Endothelial cell (in vitro differentiated cells): ENCODE measurements around the gene C1orf94. TPM values are rescaled to one million over a fixed set of nuclear protein-coding genes. Genes with fewer than 3 reads are reported as not detected.
A peak's percentile ranks its signal among the peaks of the same experiment; 100 is the strongest.

Experiments used
- DNase-seq: peaks from one replicate; pipeline ENCODE4 v3.0.0; 2021; ENCODE audit warnings: low spot score
- H3K27ac Mint-ChIP-seq: one replicate; pipeline ENCODE4 v1.8.0; 2021; ENCODE audit warnings: mixed read lengths, inconsistent platforms; ENCODE audit not compliant: unreplicated experiment
- H3K27me3 Mint-ChIP-seq: one replicate; pipeline ENCODE4 v1.8.0; 2021; ENCODE audit warnings: mild to moderate bottlenecking, moderate library complexity, mixed read lengths, inconsistent platforms; ENCODE audit not compliant: unreplicated experiment
- H3K36me3 Mint-ChIP-seq: one replicate; pipeline ENCODE4 v1.8.0; 2021; ENCODE audit warnings: mild to moderate bottlenecking, low read depth, mixed read lengths, inconsistent platforms; ENCODE audit not compliant: unreplicated experiment
- H3K4me1 Mint-ChIP-seq: one replicate; pipeline ENCODE4 v1.8.0; 2021; ENCODE audit warnings: mild to moderate bottlenecking, mixed read lengths, inconsistent platforms; ENCODE audit not compliant: unreplicated experiment
- H3K4me3 Mint-ChIP-seq: one replicate; pipeline ENCODE4 v1.8.0; 2021; ENCODE audit warnings: mild to moderate bottlenecking, mixed read lengths, inconsistent platforms; ENCODE audit not compliant: unreplicated experiment
- H3K9me3 Mint-ChIP-seq: one replicate; pipeline ENCODE4 v1.8.0; 2021; ENCODE audit warnings: mixed read lengths, inconsistent platforms; ENCODE audit not compliant: unreplicated experiment
- CTCF ChIP-seq: fragments of 200-600 bp; sonication (generic); IDR thresholded peaks from one replicate; pipeline ENCODE4 v1.5.0; 2021; ENCODE audit warnings: antibody characterized with exemption; ENCODE audit not compliant: unreplicated experiment
- total RNA-seq: library from RNA; stranded (reverse); fragmentation: NEBNext Ultra II Directional; extraction: Animal tissue kit (Norgen Biotek cat#: 25700); gene quantifications from one replicate; pipeline ENCODE4 v1.2.1, GENCODE V29; 2021; ENCODE audit not compliant: unreplicated experiment

C1orf94 gene
- total RNA-seq, 1 donor from 2014 or later, result not detected

GRCh38 chr1:34263406-34263805, 86.7 kb downstream of the C1orf94 start:
- no peak for DNase-seq
- Mint-ChIP-seq H3K9me3 (no peaks in the 10 kb centered on the region), H3K4me1 (peaks cover 4% of the 10 kb centered on the region), H3K4me3 (no peak overlapping the region), H3K36me3 (no peaks in the 10 kb centered on the region), H3K27me3 (peaks cover 2% of the 10 kb centered on the region), H3K27ac (no peak overlapping the region)
- TF ChIP-seq CTCF, result no peak

GRCh38 chr1:34265396-34265795, 88.7 kb downstream of the C1orf94 start:
- peaks cover 2% of the 10 kb centered on the region for H3K27me3 Mint-ChIP-seq

GRCh38 chr1:34266127-34266951, 89.6 kb downstream of the C1orf94 start:
- no peak overlapping the region for H3K4me3 Mint-ChIP-seq

More at GRCh38 chr1:34265396-34265795, 88.7 kb downstream of the C1orf94 start:
- H3K4me1 Mint-ChIP-seq, result peaks cover 4% of the 10 kb centered on the region
- no peaks in the 10 kb centered on the region for H3K9me3 Mint-ChIP-seq
- no peak overlapping the region for H3K4me3 Mint-ChIP-seq
- no peaks in the 10 kb centered on the region for H3K36me3 Mint-ChIP-seq
- H3K27ac Mint-ChIP-seq, result no peak overlapping the region
- TF ChIP-seq CTCF, result no peak
- no peak for DNase-seq

GRCh38 chr1:34267326-34267725, 90.6 kb downstream of the C1orf94 start:
- DNase-seq, result no peak
- no peak overlapping the region for H3K27ac Mint-ChIP-seq
- H3K4me3 Mint-ChIP-seq, result no peak overlapping the region
- H3K36me3 Mint-ChIP-seq, result no peaks in the 10 kb centered on the region
- peaks cover 1% of the 10 kb centered on the region for H3K27me3 Mint-ChIP-seq
- peaks cover 4% of the 10 kb centered on the region for H3K4me1 Mint-ChIP-seq
- TF ChIP-seq CTCF, result no peak
- H3K9me3 Mint-ChIP-seq, result no peaks in the 10 kb centered on the region

More at GRCh38 chr1:34266127-34266951, 89.6 kb downstream of the C1orf94 start:
- Mint-ChIP-seq H3K9me3 (no peaks in the 10 kb centered on the region), H3K27me3 (no peaks in the 10 kb centered on the region), H3K27ac (no peak overlapping the region), H3K36me3 (no peaks in the 10 kb centered on the region), H3K4me1 (peaks cover 4% of the 10 kb centered on the region)
- no peak for TF ChIP-seq CTCF
- peak; percentile 12 for DNase-seq

GRCh38 chr1:34268311-34268954, 91.7 kb downstream of the C1orf94 start:
- peaks cover 1% of the 10 kb centered on the region for H3K27me3 Mint-ChIP-seq
- peaks cover 11% of the 10 kb centered on the region for H3K4me1 Mint-ChIP-seq
- no peak for DNase-seq

More at GRCh38 chr1:34268311-34268954, 91.7 kb downstream of the C1orf94 start:
- H3K36me3 Mint-ChIP-seq, result no peaks in the 10 kb centered on the region
- no peak overlapping the region for H3K27ac Mint-ChIP-seq
- no peak overlapping the region for H3K4me3 Mint-ChIP-seq
- H3K9me3 Mint-ChIP-seq, result no peaks in the 10 kb centered on the region
- no peak for TF ChIP-seq CTCF
